Measurements from ENCODE around the gene RAD1.

DNA sequence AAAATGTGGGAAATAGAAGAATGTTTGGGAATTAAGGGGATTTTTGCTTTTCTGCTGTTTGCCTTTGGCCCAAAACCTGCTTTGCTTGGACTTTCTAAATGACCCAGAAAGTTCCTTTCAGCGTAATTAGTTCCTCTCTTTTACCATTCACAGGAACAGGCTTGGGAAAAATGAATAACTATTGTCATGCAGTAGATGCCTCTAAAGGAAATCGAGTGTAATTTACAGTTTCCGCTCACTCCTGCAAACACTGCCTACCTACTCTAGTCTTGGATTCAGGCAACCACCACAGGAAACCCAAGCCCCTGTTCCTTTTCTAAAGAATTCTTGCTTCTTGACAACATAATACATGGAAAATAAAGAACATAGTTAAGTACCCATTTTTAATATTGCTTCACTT, 51.4 kb downstream of the RAD1 start:
- TF ChIP-seq FOXA1 (IDR thresholded peaks at IDR 0.05) = no peak
- TF ChIP-seq LEF1 (IDR thresholded peaks at IDR 0.05; ENCODE audit: borderline replicate concordance) = no peak
- no peak for TF ChIP-seq NFRKB (IDR thresholded peaks at IDR 0.05)
- no peak for TF ChIP-seq BHLHE40 (IDR thresholded peaks at IDR 0.05; ENCODE audit: borderline replicate concordance)
- TF ChIP-seq TARDBP (IDR thresholded peaks at IDR 0.05) = no peak
- no peak for TF ChIP-seq L3MBTL2 (conservative IDR thresholded peaks at IDR 0.05)
- TF ChIP-seq SUZ12 (IDR thresholded peaks at IDR 0.05) = no peak

All from HEK293T (cell line).